ENCODE measurements around the gene LAMC1.

DNA sequence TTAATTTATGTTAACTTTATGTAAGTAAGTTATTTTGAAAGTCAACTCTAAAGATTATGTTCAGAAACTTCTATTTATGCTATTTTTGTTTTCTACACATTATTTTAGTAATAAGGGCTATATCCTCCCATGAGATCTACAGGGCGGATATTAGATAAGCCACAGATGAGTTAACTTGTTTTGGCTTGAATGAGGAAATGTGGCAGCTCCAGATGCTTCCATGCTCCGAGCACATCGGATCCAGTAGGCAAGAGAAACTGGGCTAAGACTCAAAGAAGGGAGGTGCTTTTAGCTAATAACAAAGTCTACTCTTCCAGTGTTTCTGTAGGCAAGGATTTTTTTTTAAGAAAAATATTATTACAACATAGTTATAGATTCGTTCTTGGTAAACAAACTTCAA, 20.0 kb upstream of the LAMC1 start:
- TF ChIP-seq EZH2 (IDR thresholded peaks at IDR 0.05; ENCODE audit: borderline replicate concordance, low read length) (no peak), CTCF (conservative IDR thresholded peaks at IDR 0.05 in 1 of 2, IDR thresholded peaks at IDR 0.05 in 1 of 2; ENCODE audit: extremely low read depth in 1 of 2, insufficient read depth in 1 of 2, low read depth in 1 of 2, low read length in 2 of 2) (no peak)
